IMR-90 (cell line): Measurements from ENCODE around the gene ACACB. TPM values are rescaled to one million over a fixed set of nuclear protein-coding genes. Genes with fewer than 3 reads are reported as not detected.

ENCODE experiments used
- ATAC-seq: fragments of 200-7000 bp; cut with Tn5 transposase; 2 replicates; pipeline ENCODE4 v1.9.1; 2020; ENCODE audit warnings: low read depth, mild to moderate bottlenecking, moderate library complexity
- BruUV-seq: library from RNA; stranded (reverse); fragments of 400-500 nt; replicated peaks from 2 replicates; lab custom pipeline; 2021; lab: Mats Ljungman, UMichigan
- CTCF ChIA-PET: fragments of 300-600 bp; formaldehyde crosslinking; extraction: SDS; loops from one replicate; lab custom pipeline; 2021; ENCODE audit warnings: antibody characterized with exemption; lab: Yijun Ruan, JAX
- POLR2A ChIA-PET: fragments of 300-600 bp; sonication (Branson Sonifier 250); formaldehyde crosslinking; loops from one replicate; lab custom pipeline; 2022; ENCODE audit warnings: antibody characterized with exemption; ENCODE audit not compliant: unreplicated experiment; lab: Charles Lee
- DNase-seq: peaks from one replicate; pipeline ENCODE4 v3.0.0; 2013
- H2AFZ ChIP-seq: replicated peaks from 2 replicates; pipeline ENCODE3; 2013; ENCODE audit warnings: low read length, mild to moderate bottlenecking; ENCODE audit not compliant: poor library complexity
- H2AK5ac ChIP-seq: 2 replicates; pipeline ENCODE4 v1.6.1; 2013; ENCODE audit warnings: low read depth, low read length, inconsistent platforms
- H2AK9ac ChIP-seq: replicated peaks from 2 replicates; pipeline ENCODE3; 2013; ENCODE audit warnings: mild to moderate bottlenecking, low read depth, low read length, moderate library complexity; ENCODE audit not compliant: poor library complexity
- H2BK120ac ChIP-seq: 2 replicates; pipeline ENCODE4 v1.6.1; 2013; ENCODE audit warnings: low read depth, low read length, inconsistent platforms
- H2BK15ac ChIP-seq: 3 replicates; pipeline ENCODE4 v1.6.1; 2013; ENCODE audit warnings: low read depth, low read length, inconsistent platforms
- H2BK20ac ChIP-seq: 2 replicates; pipeline ENCODE4 v1.6.1; 2013; ENCODE audit warnings: low read depth, mild to moderate bottlenecking, inconsistent platforms, low read length, moderate library complexity
- H2BK5ac ChIP-seq: 2 replicates; pipeline ENCODE4 v1.6.1; 2013; ENCODE audit warnings: mild to moderate bottlenecking, low read depth, low read length, inconsistent platforms; ENCODE audit not compliant: poor library complexity, severe bottlenecking
- H3K14ac ChIP-seq: replicated peaks from 2 replicates; pipeline ENCODE4 v1.6.1; 2013; ENCODE audit warnings: low read depth, low read length, inconsistent platforms
- H3K18ac ChIP-seq: 2 replicates; pipeline ENCODE4 v1.6.1; 2013; ENCODE audit warnings: low read depth, low read length, control low read depth
- H3K23ac ChIP-seq: 2 replicates; pipeline ENCODE4 v1.6.1; 2013; ENCODE audit warnings: low read depth, low read length, inconsistent platforms
- H3K27ac ChIP-seq: 2 replicates; pipeline ENCODE4 v1.5.1; 2013; ENCODE audit warnings: mild to moderate bottlenecking, control low read depth, low read length; ENCODE audit not compliant: insufficient read depth
- H3K27me3 ChIP-seq: 2 replicates; pipeline ENCODE4 v1.6.1; 2013; ENCODE audit warnings: low read length; ENCODE audit not compliant: control insufficient read depth, insufficient read depth
- H3K36me3 ChIP-seq: 2 replicates; pipeline ENCODE4 v1.6.1; 2013; ENCODE audit warnings: low read length, mixed read lengths; ENCODE audit not compliant: control insufficient read depth, insufficient read depth
- H3K4ac ChIP-seq: 2 replicates; pipeline ENCODE4 v1.6.1; 2013; ENCODE audit warnings: low read depth, low read length, inconsistent platforms
- H3K4me1 ChIP-seq: 2 replicates; pipeline ENCODE4 v1.6.1; 2013; ENCODE audit warnings: low read length, mixed read lengths; ENCODE audit not compliant: control insufficient read depth, insufficient read depth
- H3K4me2 ChIP-seq: 2 replicates; pipeline ENCODE4 v1.6.1; 2013; ENCODE audit warnings: low read depth, mild to moderate bottlenecking, control low read depth, low read length, moderate library complexity
- H3K4me3 ChIP-seq: 2 replicates; pipeline ENCODE4 v1.5.1; 2013; ENCODE audit warnings: low read depth, mild to moderate bottlenecking, control low read depth, low read length, moderate library complexity; ENCODE audit not compliant: insufficient read depth
- H3K56ac ChIP-seq: 2 replicates; pipeline ENCODE4 v1.6.1; 2013; ENCODE audit warnings: low read length, inconsistent platforms; ENCODE audit not compliant: insufficient read depth; ENCODE audit errors: extremely low read depth
- H3K79me1 ChIP-seq, 2 experiments: 2 replicates each; pipeline ENCODE4 v1.6.1; 2013; ENCODE audit warnings: low read length in 2 of 2, inconsistent platforms in 1 of 2, low read depth in 1 of 2
- H3K9ac ChIP-seq: 2 replicates; pipeline ENCODE4 v1.6.1; 2013; ENCODE audit warnings: low read depth, low read length, control low read depth
- H3K9me1 ChIP-seq: 2 replicates; pipeline ENCODE4 v1.6.1; 2013; ENCODE audit warnings: low read length, inconsistent platforms; ENCODE audit not compliant: insufficient read depth
- H3K9me3 ChIP-seq: 2 replicates; pipeline ENCODE4 v1.6.1; 2013; ENCODE audit warnings: low read length; ENCODE audit not compliant: control insufficient read depth, insufficient read depth
- H4K20me1 ChIP-seq: 2 replicates; pipeline ENCODE4 v1.6.1; 2013; ENCODE audit warnings: low read length, inconsistent platforms; ENCODE audit not compliant: insufficient read depth
- H4K5ac ChIP-seq: 2 replicates; pipeline ENCODE4 v1.6.1; 2013; ENCODE audit warnings: mild to moderate bottlenecking, low read depth, low read length, control low read depth
- H4K8ac ChIP-seq, 2 experiments: 2 replicates each; pipeline ENCODE4 v1.6.1; 2013; ENCODE audit warnings: low read depth in 2 of 2, low read length in 2 of 2, control low read depth in 1 of 2, inconsistent platforms in 1 of 2
- H4K91ac ChIP-seq: 2 replicates; pipeline ENCODE4 v1.6.1; 2013; ENCODE audit warnings: low read depth, low read length, inconsistent platforms; ENCODE audit not compliant: insufficient read depth
- BHLHE40 ChIP-seq: fragments of 150-350 bp; IDR thresholded peaks from 2 replicates; pipeline ENCODE4 v1.6.1; 2016; ENCODE audit warnings: mild to moderate bottlenecking, low read depth, low read length
- FOS ChIP-seq: fragments of 150-350 bp; IDR thresholded peaks from 2 replicates; pipeline ENCODE4 v1.6.1; 2016; ENCODE audit warnings: low read depth, low read length
- POLR2A ChIP-seq: IDR thresholded peaks from 2 replicates; pipeline ENCODE4 v1.6.1; 2012; ENCODE audit warnings: mild to moderate bottlenecking, low read depth, low read length
- RAD21 ChIP-seq: IDR thresholded peaks from 2 replicates; pipeline ENCODE4 v1.6.1; 2012; ENCODE audit warnings: low read length, improper control_type of control experiment
- RCOR1 ChIP-seq: IDR thresholded peaks from 2 replicates; pipeline ENCODE4 v1.6.1; 2012; ENCODE audit warnings: mild to moderate bottlenecking, low read length, improper control_type of control experiment; ENCODE audit not compliant: insufficient replicate concordance
- WGBS, 2 experiments: methylation state at CpG; one replicate each; pipeline versions ENCODE4 v1.1.5 to v1.1.7; 2013; ENCODE audit warnings: missing lambda C conversion rate in 2 of 2; ENCODE audit not compliant: insufficient read length in 1 of 2; ENCODE audit errors: extremely low coverage in 2 of 2; 5-methylcytosine and 5-hydroxymethylcytosine counted together
- dilution Hi-C: fragments of 300-500 bp; cut with HindIII; formaldehyde crosslinking; loops from one replicate; pipeline ENCODE4 v1.14.3; 2018; ENCODE audit warnings: low sequenced_read_pairs; ENCODE audit not compliant: unreplicated experiment
- in situ Hi-C: fragments of 300-500 bp; cut with MboI; formaldehyde crosslinking; loops from 3 replicates; pipeline ENCODE4 v1.14.3; 2019; ENCODE audit warnings: low sequenced_read_pairs, inconsistent platforms, mixed read lengths
- intact Hi-C: fragments of 100-400 bp; cut with micrococcal nuclease; formaldehyde crosslinking; loops from 2 replicates; pipeline ENCODE4 v1.10.0; 2022
- polyA plus RNA-seq, 3 experiments: library from polyadenylated mRNA; depleted of rRNA; stranded (reverse); fragments of >200 nt; gene quantifications; 2 replicates each; pipeline ENCODE4 v1.2.3, GENCODE V29; 2012; ENCODE audit warnings: low replicate concordance in 1 of 3
- total RNA-seq: library from RNA; depleted of rRNA; stranded (reverse); fragments of >200 nt; gene quantifications from 2 replicates; pipeline ENCODE4 v1.2.3, GENCODE V29; 2012
- TF ChIP-seq, protein P1 (sequence below): fragments of 150-350 bp; IDR thresholded peaks from 2 replicates; pipeline ENCODE4 v1.6.1; 2016; ENCODE audit warnings: low read depth, mild to moderate bottlenecking, low read length, moderate library complexity, borderline replicate concordance

Gene ACACB
- total and polyA plus RNA-seq, 2 of the 4 experiments (the other 2 are of a cell fraction), result 2.0 to 2.1 TPM

GRCh38 chr12:109197327-109197726 lies 80.9 kb downstream of the ACACB start:
- ATAC-seq (no peak), DNase-seq (no peak)
- no peak overlapping the region for H2AFZ ChIP-seq
- no peak overlapping the region for H4K8ac ChIP-seq
- H3K18ac ChIP-seq, result no peak overlapping the region
- BruUV-seq, result no TSS peak
- no peak overlapping the region for H3K14ac ChIP-seq
- no peak overlapping the region for H2BK5ac ChIP-seq
- H2BK20ac ChIP-seq, result no peak overlapping the region
- H3K23ac ChIP-seq, result no peak overlapping the region
- POLR2A ChIA-PET, result no interaction called here
- CTCF ChIA-PET, result no interaction called here
- no peak overlapping the region for H3K4ac ChIP-seq
- no peaks in the 10 kb centered on the region for H4K20me1 ChIP-seq
- no peaks in the 10 kb centered on the region for H3K9me3 ChIP-seq
- H2AK5ac ChIP-seq, result no peak overlapping the region
- intact Hi-C loops (no loop called here), in situ Hi-C loops (no loop called here), dilution Hi-C loops (no loop called here)
- no peak overlapping the region for H3K4me3 ChIP-seq
- H3K36me3 ChIP-seq, result peaks cover 5% of the 10 kb centered on the region; the same call in 1 of the 2 replicates
- no peak overlapping the region for H3K56ac ChIP-seq
- no peak overlapping the region for H4K91ac ChIP-seq
- H2BK120ac ChIP-seq, result no peak overlapping the region
- H3K27me3 ChIP-seq, result no peaks in the 10 kb centered on the region
- H4K5ac ChIP-seq, result no peak overlapping the region
- no peaks in the 10 kb centered on the region for H3K9me1 ChIP-seq
- H2BK15ac ChIP-seq, result no peak overlapping the region
- peaks cover 2% of the 10 kb centered on the region; the same call in 1 of the 2 replicates for H3K4me1 ChIP-seq
- no peaks in the 10 kb centered on the region for H3K79me1 ChIP-seq
- WGBS, 2 experiments, result 90% methylated on average over 6 of the region's 10 CpGs; no CpG with 5 or more reads in 1 of the 2 experiments
- H3K27ac ChIP-seq, result no peak overlapping the region
- no peak overlapping the region for H3K4me2 ChIP-seq
- no peak overlapping the region for H2AK9ac ChIP-seq
- no peak for TF ChIP-seq RCOR1
- TF ChIP-seq BHLHE40, result no peak
- no peak for TF ChIP-seq FOS
- TF ChIP-seq, protein P1, sequence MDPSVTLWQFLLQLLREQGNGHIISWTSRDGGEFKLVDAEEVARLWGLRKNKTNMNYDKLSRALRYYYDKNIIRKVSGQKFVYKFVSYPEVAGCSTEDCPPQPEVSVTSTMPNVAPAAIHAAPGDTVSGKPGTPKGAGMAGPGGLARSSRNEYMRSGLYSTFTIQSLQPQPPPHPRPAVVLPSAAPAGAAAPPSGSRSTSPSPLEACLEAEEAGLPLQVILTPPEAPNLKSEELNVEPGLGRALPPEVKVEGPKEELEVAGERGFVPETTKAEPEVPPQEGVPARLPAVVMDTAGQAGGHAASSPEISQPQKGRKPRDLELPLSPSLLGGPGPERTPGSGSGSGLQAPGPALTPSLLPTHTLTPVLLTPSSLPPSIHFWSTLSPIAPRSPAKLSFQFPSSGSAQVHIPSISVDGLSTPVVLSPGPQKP, result no peak
- TF ChIP-seq RAD21, result no peak
- TF ChIP-seq POLR2A, result no peak
- H3K9ac ChIP-seq, result no peak overlapping the region
